Keratinocyte (primary cell): ENCODE results near the gene SLC8A3. TPM values are rescaled to one million over a fixed set of nuclear protein-coding genes. Genes with fewer than 3 reads are reported as not detected.

Experiments used
- DNase-seq: peaks from one replicate; pipeline ENCODE4 v3.0.0-alpha.2; 2011; ENCODE audit warnings: low read depth, missing footprints, low spot score
- FAIRE-seq: peaks from 2 replicates; lab custom pipeline; 2011; peaks lifted over from hg19 to GRCh38; lab: Jason Lieb, UNC
- H2AFZ ChIP-seq: 2 replicates; pipeline ENCODE4 v1.6.0; 2012; ENCODE audit warnings: low read length, control low read depth, inconsistent platforms; ENCODE audit not compliant: control insufficient read depth
- H3K27ac ChIP-seq: 2 replicates; pipeline ENCODE4 v1.5.1; 2011; ENCODE audit warnings: low read length; ENCODE audit not compliant: control insufficient read depth, insufficient read depth
- H3K27me3 ChIP-seq: 3 replicates; pipeline ENCODE4 v1.6.0; 2011; ENCODE audit warnings: low read length; ENCODE audit not compliant: control insufficient read depth, insufficient read depth; ENCODE audit errors: extremely low read depth
- H3K36me3 ChIP-seq, 2 experiments: 2 replicates in 1 of 2; 3 replicates in 1 of 2; pipeline ENCODE4 v1.5.1; 2011; ENCODE audit warnings: low read length in 2 of 2, mild to moderate bottlenecking in 1 of 2; ENCODE audit not compliant: control insufficient read depth in 2 of 2, insufficient read depth in 2 of 2; ENCODE audit errors: extremely low read depth in 1 of 2
- H3K4me1 ChIP-seq: 3 replicates; pipeline ENCODE4 v1.5.1; 2011; ENCODE audit warnings: low read length; ENCODE audit not compliant: control insufficient read depth, insufficient read depth; ENCODE audit errors: extremely low read depth
- H3K4me2 ChIP-seq: 3 replicates; pipeline ENCODE4 v1.6.0; 2011; ENCODE audit warnings: low read depth, low read length; ENCODE audit not compliant: control insufficient read depth, insufficient read depth; ENCODE audit errors: extremely low read depth
- H3K4me3 ChIP-seq, 3 experiments: fragments of 200-600 bp in 1 of 3; sonication (generic) in 1 of 3; 2 replicates in 2 of 3; 3 replicates in 1 of 3; pipeline ENCODE4 v1.5.1; 2011 to 2016; ENCODE audit warnings: low read length in 3 of 3, mild to moderate bottlenecking in 3 of 3, control low read depth in 2 of 3, inconsistent platforms in 1 of 3, low read depth in 1 of 3, mixed read lengths in 1 of 3, mixed run types in 1 of 3, moderate library complexity in 1 of 3; ENCODE audit not compliant: control insufficient read depth in 2 of 3, insufficient read depth in 2 of 3; ENCODE audit errors: extremely low read depth in 1 of 3
- H3K79me2 ChIP-seq: 2 replicates; pipeline ENCODE4 v1.6.0; 2012; ENCODE audit warnings: low read length; ENCODE audit not compliant: control insufficient read depth, insufficient read depth
- H3K9ac ChIP-seq: 3 replicates; pipeline ENCODE4 v1.6.0; 2011; ENCODE audit warnings: low read length; ENCODE audit not compliant: control insufficient read depth, insufficient read depth; ENCODE audit errors: extremely low read depth
- H3K9me1 ChIP-seq: 3 replicates; pipeline ENCODE4 v1.6.0; 2011; ENCODE audit warnings: low read length; ENCODE audit not compliant: control insufficient read depth, insufficient read depth; ENCODE audit errors: extremely low read depth
- H3K9me3 ChIP-seq: 2 replicates; pipeline ENCODE4 v1.5.1; 2012; ENCODE audit warnings: low read depth, low read length; ENCODE audit not compliant: control insufficient read depth
- H4K20me1 ChIP-seq: 3 replicates; pipeline ENCODE4 v1.6.0; 2011; ENCODE audit warnings: low read length; ENCODE audit not compliant: control insufficient read depth, insufficient read depth; ENCODE audit errors: extremely low read depth
- CTCF ChIP-seq, 3 experiments: IDR thresholded peaks in 1 of 3; conservative IDR thresholded peaks in 1 of 3; optimal IDR thresholded peaks in 1 of 3; 2 replicates in 2 of 3; 3 replicates in 1 of 3; pipeline versions ENCODE3 to v1.5.1; 2011; ENCODE audit warnings: low read length in 3 of 3, mild to moderate bottlenecking in 3 of 3, moderate library complexity in 2 of 3, control low read depth in 1 of 3, inconsistent platforms in 1 of 3; ENCODE audit not compliant: insufficient read depth in 2 of 3; ENCODE audit errors: extremely low read depth in 1 of 3
- EZH2 ChIP-seq: IDR thresholded peaks from one replicate; pipeline ENCODE4 v1.6.1; 2012; ENCODE audit warnings: inconsistent platforms, mild to moderate bottlenecking, low read length, moderate library complexity
- dilution Hi-C: fragments of 300-500 bp; cut with MboI; formaldehyde crosslinking; loops from one replicate; pipeline ENCODE4 v1.7.0; 2020; ENCODE audit warnings: low sequenced_read_pairs; ENCODE audit not compliant: extremely low pct_ligation_motif_present
- polyA plus RNA-seq, 5 experiments: library from polyadenylated mRNA; depleted of rRNA in 3 of 5; stranded (reverse) in 3 of 5; stranded (forward) in 1 of 5; unstranded in 1 of 5; fragments of >200 nt; gene quantifications; 1 replicate in 1 of 5; 2 replicates in 3 of 5; 3 replicates in 1 of 5; pipeline versions ENCODE4 v1.2.1 to v1.2.3, GENCODE V29; 2011 to 2012; ENCODE audit warnings: missing spikeins in 2 of 5, low read depth in 1 of 5, low replicate concordance in 1 of 5

Gene SLC8A3
- polyA plus RNA-seq, 1 donor (not counting 4 experiments of a cell fraction or from before 2014, with no cell fraction given), result not detected

DNA sequence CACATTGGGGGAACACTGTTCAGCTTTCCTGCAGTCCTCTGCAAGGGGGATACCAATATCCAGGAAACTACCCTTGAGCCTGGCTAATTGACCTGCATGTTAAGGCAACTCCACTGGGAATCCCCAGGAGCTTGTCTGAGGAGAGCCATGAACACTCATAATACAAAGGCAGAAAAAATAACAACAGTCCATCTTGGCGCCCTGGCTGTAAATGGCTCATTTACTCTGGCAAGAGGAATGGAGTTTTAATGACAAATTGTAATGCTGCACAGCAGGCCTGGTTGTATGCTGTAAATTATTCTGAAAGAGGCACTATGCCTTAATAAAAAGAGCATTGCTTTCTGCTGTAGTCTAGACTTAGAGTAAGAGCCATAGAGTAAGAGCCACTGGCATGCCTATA, 58.3 kb downstream of the SLC8A3 start:
- no peaks in the 10 kb centered on the region for H3K79me2 ChIP-seq
- dilution Hi-C loops, result no loop called here
- no peak for TF ChIP-seq EZH2
- TF ChIP-seq CTCF (optimal IDR thresholded peaks at IDR 0.05 in 1 of 3, IDR thresholded peaks at IDR 0.05 in 1 of 3, conservative IDR thresholded peaks at IDR 0.05 in 1 of 3; ENCODE audit: extremely low read depth in 1 of 3, insufficient read depth in 2 of 3, low read length in 3 of 3), result no peak
- H3K36me3 ChIP-seq, result no peaks in the 10 kb centered on the region
- no peaks in the 10 kb centered on the region for H3K4me1 ChIP-seq
- no peak overlapping the region for H3K9ac ChIP-seq
- H3K27me3 ChIP-seq, result peaks cover 24% of the 10 kb centered on the region
- H3K9me3 ChIP-seq, result no peaks in the 10 kb centered on the region
- H3K27ac ChIP-seq, result no peak overlapping the region
- no peak overlapping the region for H2AFZ ChIP-seq
- H3K4me3 ChIP-seq, result no peak overlapping the region
- H4K20me1 ChIP-seq, result no peaks in the 10 kb centered on the region
- DNase-seq (no peak), FAIRE-seq (no peak)
- H3K4me2 ChIP-seq, result no peak overlapping the region
- no peaks in the 10 kb centered on the region for H3K9me1 ChIP-seq

GRCh38 chr14:70127186-70127585, 61.6 kb downstream of the SLC8A3 start:
- Histone ChIP-seq H3K4me2 (no peak overlapping the region), H3K9ac (no peak overlapping the region), H3K79me2 (no peaks in the 10 kb centered on the region), H2AFZ (no peak overlapping the region), H3K4me3 (no peak overlapping the region), H3K27me3 (peaks cover 10% of the 10 kb centered on the region), H3K9me1 (no peaks in the 10 kb centered on the region), H3K36me3 (no peaks in the 10 kb centered on the region), H3K27ac (no peak overlapping the region), H3K9me3 (no peaks in the 10 kb centered on the region), H3K4me1 (no peaks in the 10 kb centered on the region), H4K20me1 (no peaks in the 10 kb centered on the region)
- TF ChIP-seq CTCF (optimal IDR thresholded peaks at IDR 0.05 in 1 of 3, IDR thresholded peaks at IDR 0.05 in 1 of 3, conservative IDR thresholded peaks at IDR 0.05 in 1 of 3; ENCODE audit: extremely low read depth in 1 of 3, insufficient read depth in 2 of 3, low read length in 3 of 3), result no peak
- TF ChIP-seq EZH2, result no peak
- FAIRE-seq (no peak), DNase-seq (no peak)
- dilution Hi-C loops, result no loop called here
